GM18499 (cell line): ENCODE measurements around the gene ABCC4.

Source experiments
- ATAC-seq: cut with Tn5 transposase; IDR thresholded peaks from one replicate; pipeline ENCODE4 v1.9.1; 2021; ENCODE audit warnings: moderate number of reproducible peaks; ENCODE audit not compliant: insufficient read depth, unreplicated experiment

The ABCC4 gene, protein sequence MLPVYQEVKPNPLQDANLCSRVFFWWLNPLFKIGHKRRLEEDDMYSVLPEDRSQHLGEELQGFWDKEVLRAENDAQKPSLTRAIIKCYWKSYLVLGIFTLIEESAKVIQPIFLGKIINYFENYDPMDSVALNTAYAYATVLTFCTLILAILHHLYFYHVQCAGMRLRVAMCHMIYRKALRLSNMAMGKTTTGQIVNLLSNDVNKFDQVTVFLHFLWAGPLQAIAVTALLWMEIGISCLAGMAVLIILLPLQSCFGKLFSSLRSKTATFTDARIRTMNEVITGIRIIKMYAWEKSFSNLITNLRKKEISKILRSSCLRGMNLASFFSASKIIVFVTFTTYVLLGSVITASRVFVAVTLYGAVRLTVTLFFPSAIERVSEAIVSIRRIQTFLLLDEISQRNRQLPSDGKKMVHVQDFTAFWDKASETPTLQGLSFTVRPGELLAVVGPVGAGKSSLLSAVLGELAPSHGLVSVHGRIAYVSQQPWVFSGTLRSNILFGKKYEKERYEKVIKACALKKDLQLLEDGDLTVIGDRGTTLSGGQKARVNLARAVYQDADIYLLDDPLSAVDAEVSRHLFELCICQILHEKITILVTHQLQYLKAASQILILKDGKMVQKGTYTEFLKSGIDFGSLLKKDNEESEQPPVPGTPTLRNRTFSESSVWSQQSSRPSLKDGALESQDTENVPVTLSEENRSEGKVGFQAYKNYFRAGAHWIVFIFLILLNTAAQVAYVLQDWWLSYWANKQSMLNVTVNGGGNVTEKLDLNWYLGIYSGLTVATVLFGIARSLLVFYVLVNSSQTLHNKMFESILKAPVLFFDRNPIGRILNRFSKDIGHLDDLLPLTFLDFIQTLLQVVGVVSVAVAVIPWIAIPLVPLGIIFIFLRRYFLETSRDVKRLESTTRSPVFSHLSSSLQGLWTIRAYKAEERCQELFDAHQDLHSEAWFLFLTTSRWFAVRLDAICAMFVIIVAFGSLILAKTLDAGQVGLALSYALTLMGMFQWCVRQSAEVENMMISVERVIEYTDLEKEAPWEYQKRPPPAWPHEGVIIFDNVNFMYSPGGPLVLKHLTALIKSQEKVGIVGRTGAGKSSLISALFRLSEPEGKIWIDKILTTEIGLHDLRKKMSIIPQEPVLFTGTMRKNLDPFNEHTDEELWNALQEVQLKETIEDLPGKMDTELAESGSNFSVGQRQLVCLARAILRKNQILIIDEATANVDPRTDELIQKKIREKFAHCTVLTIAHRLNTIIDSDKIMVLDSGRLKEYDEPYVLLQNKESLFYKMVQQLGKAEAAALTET (N-terminal part only)

DNA sequence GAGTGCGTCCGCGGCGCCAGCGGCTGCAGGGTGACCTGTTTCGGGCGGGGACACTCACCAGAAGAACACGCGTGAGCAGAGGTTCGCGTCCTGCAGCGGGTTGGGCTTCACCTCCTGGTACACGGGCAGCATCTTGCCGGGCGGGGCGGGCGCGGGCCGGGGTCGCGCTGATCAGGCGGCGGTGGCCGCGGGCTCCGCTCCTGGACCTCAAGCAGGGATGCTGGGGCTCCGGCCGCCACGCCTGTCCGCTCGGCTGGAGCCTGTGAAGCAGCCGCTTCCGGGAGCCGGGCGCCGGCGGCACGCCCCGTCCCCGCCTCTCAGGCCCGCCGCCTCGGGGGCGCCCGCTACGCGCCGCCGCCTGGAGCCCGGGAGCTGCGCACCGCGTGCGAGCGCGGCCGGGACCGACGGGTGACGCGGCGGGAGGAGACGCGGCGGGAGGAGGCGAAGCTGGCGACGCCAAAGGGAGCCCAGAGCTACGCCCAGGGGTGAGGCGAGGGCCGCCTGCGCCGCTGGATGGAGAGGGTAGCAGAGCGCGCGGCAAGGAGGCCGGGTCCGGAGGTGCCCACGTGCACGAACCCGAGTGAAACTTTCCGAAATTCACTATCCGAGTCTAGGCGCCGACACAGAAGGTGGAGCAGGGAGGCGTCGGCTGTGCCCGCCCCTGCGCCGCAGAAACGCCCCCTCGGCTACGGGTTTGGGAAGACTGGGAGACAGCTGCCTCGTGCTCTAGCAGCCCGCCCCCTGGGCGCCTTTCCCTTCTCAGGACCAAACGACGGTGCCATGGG is at the start of gene ABCC4:
Gene ABCC4, minus strand, starts transcription at position 269 of the 785 bp plus-strand sequence. Its CDS starts 137 bp downstream, at position 132.
- ATAC-seq, result peak; percentile 39

DNA sequence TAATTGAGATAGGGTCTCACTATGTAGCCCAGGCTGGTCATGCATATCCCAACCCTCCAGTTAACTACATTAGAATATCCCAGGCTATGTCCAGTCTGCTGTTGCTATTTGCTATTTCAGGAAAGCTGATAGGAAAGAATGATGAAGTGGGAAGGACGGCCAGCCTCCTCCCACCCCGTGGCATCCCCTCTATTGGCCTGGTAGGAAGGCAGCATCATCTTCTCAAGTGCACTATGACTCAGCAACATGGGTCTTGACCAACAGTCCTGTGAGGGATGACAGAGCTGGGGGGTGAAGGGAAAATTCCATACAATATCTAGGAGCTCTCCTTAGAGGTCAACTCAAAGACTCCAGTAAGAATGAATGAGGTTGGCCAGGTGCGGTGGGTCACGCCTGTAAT is 48.0 kb upstream of the ABCC4 start:
- no peak for ATAC-seq

DNA sequence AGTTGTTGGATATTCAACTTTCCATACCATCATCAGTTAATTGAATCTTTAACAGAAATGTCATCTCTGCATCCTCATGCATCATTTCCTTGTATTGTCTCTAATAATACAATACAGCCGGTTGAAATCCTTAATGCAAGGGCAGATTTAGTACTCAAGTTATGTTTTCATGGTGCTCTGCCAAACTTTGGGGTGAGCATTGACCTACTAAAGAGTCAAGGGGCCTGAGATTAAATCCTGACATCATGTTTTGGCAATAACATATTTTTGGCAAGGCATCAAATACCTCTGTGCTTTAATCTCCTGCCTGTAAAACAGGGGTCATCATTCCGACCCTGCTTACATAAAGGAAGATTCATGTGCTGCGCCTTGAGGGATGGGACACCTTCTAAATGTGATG is 42.7 kb upstream of the ABCC4 start:
- no peak for ATAC-seq

DNA sequence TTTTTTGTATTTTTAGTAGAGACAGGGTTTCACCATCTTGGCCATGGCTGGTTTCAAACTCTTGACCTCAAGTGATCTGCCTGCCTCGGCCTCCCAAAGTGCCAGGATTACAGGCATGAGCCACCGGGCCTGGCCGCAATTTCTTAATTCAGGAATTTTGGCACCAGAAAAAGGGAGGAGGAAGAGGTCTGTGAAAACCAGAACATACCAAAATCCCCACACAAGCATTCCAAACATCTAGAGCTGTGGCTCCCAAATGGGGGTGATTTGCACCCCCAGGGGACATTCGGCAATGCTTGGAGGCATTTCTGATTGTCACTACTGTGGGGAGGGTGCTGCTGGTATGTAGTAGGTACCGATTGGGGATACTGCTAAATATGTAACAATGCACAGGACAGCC is 40.2 kb upstream of the ABCC4 start:
- no peak for ATAC-seq

DNA sequence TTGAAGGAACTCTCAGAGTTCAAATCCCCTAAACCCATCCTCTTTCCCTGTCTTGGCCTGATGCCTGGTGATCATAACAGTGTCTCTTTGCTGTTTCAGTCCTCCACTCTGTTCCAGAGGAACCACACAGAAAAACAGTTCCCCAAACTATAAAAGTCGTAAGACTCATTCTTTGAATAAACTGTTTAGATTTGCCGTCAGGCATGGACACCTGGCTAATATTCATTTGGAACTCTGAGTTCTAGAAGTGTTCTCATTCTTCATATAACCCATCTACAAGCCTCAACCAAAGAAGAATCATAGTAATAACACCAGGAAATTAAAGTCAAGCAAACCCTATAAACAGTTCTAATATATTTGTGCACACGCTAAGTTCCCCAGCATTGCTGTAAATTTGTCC is 37.7 kb upstream of the ABCC4 start:
- ATAC-seq, result no peak

DNA sequence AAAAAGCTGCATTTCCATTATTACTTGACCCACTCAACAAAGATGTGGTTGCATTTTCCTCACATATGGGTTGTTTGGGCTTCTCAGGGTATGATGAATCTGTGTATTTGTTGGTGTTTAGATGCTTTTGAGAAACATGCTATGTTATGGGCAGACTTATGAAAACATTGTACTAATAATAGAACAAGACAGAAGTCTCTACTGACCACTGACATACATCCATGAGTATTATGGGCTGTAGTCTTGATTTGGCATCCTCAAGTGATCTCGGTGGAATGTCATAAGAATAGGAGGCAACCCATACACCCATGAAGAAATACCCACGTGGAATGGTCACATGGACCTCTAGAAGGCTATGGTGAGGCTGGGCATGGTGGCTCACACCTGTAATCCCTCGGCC is 36.3 kb upstream of the ABCC4 start:
- ATAC-seq, result no peak

DNA sequence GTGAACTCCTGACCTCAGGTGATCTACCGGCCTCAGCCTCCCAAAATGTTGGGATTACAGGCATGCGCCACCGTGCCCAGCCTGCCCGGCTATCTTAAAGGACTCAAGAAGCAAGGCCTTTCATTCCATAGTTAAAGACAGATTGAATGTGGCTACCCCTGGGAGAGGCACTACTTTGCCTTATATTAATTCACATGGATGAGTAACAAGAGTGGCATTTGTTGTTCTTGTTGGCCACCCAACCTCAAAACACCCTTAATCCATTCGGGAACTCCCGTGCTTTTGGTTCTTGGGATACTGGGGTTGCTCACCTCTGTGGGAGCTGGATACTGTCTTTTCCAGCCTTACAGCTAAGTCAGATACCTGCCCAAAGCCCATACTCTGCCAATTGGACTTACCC is 34.4 kb upstream of the ABCC4 start:
- ATAC-seq, result no peak

DNA sequence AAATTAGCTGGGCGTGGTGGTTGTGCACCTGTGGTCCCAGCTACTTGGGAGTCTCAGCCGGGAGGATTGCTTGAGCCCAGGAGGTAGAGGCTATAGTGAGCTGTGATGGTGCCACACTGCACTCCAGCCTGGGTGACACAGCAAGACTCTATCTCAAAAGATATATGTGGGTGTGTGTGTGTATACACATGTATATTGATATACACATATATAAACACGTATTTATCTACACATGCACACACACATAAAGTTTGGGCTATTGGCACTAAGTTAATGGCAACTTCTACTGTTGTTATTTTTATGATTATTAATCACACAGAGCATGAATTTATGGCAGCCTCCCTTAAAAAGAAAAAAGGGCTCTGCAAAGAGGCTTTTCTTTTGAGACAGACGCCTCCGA is 27.1 kb upstream of the ABCC4 start:
- no peak for ATAC-seq

DNA sequence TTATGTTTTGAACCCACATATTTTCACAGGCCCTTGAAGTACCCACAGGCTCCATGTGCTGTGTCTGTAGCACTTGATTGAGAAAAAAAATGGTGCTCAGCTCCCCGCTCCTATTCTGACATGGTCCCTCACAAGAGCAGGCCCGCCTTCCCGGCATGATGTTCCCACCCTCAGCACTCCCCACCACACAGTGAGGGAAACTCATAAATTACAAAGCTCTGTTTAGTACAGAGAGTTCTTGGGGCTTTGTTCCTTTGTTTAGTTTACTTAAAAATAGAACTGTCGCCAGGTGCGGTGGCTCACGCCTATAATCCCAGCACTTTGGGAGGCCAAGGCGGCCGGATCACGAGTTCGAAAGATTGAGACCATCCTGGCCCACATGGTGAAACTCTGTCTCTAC is 25.9 kb upstream of the ABCC4 start:
- ATAC-seq, result no peak

DNA sequence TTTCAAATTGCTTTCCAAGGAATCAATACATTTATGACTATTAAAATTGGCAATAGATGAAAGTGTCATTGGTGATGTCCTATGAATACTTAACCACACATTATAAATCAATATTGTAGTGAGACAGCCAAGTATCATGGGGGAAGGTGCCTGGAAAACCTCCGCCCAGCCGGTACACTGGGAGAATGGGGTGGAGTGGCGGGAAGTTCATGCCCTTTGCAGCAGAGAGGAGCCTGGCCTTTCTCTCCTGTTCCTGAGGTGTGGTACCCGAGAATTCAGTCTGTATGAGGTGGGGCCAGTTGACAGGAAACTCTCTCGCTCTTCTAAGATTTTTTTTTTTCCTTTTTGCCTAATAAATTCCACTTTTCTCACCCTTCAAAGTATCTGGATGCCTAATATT is 25.4 kb upstream of the ABCC4 start:
- ATAC-seq, result no peak

DNA sequence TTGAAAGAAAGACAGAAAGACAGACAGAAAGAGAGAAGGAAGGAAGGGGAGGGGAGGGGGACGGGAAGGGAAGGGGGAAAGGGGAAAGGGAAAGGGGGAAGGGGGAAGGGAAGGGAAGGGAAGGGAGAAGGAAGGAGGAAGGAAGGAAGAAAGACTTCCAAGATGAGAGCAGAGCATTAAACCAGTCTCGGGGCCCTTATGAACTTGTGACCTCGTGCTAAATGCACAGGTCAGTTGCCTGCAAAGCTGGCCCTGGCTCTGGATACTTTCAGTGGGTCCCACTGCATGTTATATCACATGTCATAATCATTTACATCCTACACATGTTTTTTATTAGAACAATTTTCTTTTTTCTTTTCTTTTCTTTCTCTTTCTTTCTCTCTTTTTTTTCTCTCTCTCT is 24.2 kb upstream of the ABCC4 start:
- no peak for ATAC-seq

DNA sequence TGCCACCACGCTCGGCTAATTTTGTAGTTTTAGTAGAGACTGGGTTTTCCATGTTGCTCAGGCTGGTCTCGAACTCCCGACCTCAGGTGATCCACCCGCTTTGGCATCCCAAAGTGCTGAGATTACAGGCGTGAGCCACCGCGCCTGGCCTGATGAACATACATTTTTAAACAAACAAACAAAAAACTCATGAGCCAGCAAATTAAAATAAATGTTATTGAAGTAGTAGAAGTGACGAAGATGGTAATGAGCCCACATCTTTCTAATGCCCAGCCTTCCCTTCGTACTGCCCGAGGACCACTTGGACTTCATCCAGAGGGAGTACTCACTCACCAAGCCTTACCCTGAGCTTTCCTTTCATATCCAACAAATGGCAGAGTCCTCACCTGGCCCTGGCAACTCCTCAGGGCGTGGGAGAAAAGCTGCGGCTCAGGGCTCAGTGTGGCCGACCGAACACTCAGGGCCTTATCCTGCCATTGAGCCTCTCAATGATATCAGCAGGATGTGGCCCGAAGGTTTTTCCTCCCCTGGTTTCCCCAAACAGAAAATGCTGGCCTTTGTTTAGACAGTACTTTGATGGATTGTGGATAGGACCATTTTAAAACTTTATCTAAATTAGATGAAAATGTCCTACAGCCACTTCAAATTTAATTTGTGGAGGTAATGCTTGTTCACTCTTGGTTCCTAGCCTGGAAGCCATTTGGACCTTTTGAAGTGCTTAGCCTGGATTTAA is 22.8 kb upstream of the ABCC4 start:
- no peak for ATAC-seq

DNA sequence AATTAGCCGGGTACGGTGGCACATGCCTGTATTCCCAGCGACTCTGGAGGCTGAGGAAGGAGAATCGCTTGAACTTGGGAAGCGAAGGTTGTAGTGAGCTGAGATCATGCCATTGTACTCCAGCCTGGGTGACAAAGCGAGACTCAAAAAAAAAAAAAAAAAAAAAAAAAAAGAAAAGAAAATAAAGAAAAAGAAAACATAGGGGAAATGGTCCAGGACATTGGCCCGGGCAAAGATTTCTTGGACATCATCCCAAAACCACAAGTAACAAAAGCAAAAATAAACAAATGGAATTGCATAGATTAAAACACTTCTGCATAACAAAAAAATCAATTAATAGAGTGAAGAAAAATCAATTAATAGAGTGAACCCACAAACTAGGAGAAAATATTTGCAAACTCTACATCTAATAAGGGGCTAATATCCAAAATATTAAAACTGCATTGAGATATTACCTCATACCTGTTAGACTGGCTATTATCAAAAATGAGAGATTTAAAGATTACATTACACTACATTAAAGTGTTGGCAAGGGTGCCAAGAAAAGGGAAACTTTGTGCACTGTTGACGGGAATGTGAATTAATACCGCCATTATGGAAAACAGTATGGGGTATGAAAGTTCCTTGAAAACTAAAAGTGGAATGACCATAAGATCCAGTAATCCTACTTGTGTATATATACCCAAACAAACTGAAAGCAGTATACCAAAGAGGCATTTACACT is 18.5 kb upstream of the ABCC4 start:
- ATAC-seq, result no peak

DNA sequence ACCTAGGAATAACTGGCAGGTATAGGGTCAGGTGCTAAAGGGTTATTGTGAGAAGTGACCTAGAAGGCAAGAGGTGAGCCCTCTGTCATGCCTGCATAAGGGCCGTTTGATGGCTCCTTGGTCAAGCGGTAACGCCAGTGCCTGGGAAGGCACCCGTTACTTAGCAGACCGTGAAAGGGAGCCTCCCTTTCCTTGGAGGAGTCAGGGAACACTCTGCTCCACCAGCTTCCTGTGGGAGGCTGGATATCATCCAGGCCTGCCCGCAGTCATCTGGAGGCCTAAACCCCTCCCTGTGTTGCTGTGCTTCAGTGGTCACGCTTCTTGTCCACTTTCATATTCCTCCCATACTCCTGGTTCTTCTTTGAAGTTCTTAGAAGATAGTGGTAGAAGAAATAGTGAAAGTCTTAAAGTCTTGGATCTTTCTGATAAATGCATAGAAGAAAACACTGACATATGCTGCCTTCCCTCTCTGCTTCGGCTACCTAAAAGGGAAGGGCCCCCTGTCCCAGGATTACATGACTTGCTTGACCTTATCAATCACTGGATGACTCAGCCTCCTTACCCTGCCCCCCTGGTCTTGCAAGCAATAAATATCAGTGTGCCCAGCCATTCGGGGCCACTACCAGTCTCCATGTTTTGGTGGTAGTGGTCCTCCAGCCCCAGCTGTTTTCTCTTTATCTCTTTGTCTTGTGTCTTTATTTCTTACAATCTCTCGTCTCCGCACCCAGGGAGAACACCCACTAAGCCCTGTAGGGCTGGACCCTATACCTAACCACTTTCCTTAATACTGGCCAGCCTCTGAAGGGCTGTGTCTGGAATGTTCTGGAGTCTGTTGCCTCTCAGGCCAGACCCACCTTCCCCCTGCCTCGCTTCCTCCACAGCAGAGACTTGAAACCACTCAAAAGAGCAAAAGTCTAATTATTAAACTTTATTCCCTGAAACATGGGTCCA is 16.1 kb upstream of the ABCC4 start:
- no peak for ATAC-seq

DNA sequence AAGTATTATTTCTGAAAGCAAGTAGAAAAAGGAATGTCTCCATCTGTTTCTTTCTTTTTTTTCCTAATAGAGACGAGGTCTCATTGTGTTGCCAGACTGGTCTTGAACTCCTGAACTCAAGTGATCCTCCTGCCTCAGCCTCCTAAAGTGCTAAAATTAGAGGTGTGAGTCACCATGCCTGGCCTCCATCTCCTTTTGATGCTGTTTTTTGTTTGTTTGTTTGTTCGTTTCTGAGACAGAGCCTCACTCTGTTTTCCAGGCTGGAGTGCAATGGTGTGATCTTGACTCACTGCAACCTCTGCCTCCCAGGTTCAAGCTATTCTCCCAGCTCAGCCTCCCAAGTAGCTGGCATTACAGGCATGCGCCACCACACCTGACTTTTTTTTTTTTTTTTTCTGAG is 14.5 kb upstream of the ABCC4 start:
- no peak for ATAC-seq

DNA sequence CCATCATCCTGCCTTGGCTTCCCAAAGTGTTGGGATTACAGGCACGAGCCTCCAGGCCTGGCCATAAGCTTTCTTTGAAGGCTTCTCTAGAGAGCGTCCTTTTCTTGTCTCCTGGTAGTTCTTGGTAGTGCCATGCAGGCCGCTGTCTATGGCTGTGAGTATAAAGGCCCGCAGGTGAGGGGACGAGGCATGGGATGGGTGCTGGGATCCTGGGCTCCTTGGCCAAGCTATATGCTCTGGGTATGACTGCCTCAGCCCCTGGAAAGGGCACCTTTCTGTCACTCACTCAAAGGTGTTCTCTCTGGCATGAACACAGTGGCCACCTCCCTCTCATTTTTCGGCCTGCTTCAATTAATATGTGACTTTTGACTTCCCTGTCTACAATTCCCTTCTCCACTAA is 6.3 kb upstream of the ABCC4 start:
- no peak for ATAC-seq

DNA sequence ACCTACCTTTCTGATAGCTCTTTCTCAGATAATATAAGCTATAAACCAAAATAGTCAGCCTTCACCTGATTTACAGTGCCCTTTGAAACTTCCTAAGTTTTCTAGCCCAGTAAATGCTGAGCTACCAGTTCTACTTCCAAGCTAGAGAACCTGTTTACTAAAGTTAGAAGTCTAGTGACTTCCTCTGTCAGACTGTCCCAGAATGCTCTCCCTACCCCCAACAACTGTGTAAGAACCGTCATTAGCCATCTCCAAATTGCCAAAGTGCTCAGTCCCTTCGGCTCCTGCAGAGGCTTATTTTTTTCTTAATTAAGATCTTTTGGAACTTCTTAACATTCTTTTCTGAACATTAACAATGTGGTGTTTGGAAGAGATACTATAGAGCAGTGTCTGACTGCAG is 3.2 kb upstream of the ABCC4 start:
- ATAC-seq, result no peak

DNA sequence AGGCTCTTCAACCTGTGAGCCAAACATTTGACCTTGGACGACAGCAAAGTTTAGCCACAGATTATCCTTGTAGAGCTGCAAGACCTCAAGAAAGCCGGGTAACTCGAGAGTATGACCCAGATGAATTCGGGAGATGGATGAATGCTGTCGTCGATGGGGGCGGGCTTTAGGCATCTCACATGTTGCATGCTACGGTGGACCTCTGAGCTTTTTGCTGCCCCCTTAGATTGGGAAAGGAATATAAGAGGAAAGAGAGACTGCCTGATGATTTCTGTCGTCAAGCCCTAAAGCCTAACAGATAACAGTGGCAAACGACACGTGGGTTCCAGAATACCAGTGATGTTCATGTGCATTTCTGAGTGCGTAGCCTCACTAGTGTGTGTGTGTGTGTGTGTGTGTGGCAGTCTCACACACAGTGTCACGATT is 730 bp upstream of the ABCC4 start:
- ATAC-seq, result no peak
